ENCODE data around the gene CTTNBP2. TPM values are rescaled to one million over a fixed set of nuclear protein-coding genes. Genes with fewer than 3 reads are reported as not detected.

Gene CTTNBP2, protein sequence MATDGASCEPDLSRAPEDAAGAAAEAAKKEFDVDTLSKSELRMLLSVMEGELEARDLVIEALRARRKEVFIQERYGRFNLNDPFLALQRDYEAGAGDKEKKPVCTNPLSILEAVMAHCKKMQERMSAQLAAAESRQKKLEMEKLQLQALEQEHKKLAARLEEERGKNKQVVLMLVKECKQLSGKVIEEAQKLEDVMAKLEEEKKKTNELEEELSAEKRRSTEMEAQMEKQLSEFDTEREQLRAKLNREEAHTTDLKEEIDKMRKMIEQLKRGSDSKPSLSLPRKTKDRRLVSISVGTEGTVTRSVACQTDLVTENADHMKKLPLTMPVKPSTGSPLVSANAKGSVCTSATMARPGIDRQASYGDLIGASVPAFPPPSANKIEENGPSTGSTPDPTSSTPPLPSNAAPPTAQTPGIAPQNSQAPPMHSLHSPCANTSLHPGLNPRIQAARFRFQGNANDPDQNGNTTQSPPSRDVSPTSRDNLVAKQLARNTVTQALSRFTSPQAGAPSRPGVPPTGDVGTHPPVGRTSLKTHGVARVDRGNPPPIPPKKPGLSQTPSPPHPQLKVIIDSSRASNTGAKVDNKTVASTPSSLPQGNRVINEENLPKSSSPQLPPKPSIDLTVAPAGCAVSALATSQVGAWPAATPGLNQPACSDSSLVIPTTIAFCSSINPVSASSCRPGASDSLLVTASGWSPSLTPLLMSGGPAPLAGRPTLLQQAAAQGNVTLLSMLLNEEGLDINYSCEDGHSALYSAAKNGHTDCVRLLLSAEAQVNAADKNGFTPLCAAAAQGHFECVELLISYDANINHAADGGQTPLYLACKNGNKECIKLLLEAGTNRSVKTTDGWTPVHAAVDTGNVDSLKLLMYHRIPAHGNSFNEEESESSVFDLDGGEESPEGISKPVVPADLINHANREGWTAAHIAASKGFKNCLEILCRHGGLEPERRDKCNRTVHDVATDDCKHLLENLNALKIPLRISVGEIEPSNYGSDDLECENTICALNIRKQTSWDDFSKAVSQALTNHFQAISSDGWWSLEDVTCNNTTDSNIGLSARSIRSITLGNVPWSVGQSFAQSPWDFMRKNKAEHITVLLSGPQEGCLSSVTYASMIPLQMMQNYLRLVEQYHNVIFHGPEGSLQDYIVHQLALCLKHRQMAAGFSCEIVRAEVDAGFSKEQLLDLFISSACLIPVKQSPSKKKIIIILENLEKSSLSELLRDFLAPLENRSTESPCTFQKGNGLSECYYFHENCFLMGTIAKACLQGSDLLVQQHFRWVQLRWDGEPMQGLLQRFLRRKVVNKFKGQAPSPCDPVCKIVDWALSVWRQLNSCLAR (N-terminal part only)
- total RNA-seq = under 1 TPM in 1 of 3 donors, not detected in 2; 0.10 TPM
- total RNA-seq (2013) = 0.27 TPM

DNA sequence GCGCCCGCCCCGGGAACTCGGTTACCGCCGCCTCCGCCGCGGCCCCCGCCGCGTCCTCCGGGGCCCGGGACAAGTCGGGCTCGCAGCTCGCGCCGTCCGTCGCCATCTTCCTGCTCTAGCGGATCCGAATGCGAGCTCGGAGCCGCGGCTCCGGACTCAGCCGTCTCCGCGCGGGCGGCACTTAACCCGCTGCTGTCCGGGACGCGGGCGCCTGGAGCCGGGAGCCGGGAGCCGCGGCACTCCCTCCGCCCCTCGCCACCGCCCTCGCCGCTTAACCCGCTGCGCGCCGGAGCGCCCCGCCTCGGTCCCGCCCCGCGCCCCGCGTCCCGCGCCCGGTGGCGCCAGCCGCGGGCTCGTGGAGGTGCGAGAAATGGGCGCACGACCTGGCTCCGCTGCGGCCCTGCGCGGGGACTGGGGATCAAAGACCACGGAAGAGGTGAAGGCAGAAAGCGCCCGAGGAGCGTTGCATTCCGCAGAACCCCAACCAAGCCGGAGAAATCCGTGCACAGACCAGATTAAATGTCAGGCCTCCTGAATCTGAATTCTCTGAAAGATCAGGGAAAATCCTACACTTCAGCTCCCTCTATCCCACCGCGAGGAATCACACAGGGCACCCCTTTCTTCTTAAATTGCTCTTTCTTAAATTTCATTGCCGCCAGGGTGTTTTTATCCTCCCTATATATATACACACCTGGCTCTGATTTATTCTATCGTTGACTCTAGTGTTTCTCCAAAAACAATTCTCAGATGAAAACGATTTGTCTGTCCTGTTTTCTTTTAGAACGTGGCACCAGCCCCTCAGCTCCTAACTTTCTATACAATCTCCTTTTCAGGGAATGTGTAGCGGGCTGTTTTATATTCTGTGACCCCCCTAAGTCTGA is at the start of gene CTTNBP2:
CTTNBP2 (minus strand) TSS at position 132 of the 881 bp plus-strand sequence; CDS start at position 106, 26 bp downstream.
- Histone ChIP-seq H3K4me1 (ENCODE audit: control insufficient read depth, insufficient read depth, low read length) (peaks cover 7% of the 10 kb centered on the region), H3K27me3 (ENCODE audit: control insufficient read depth, insufficient read depth, low read length) (peaks cover 20% of the 10 kb centered on the region), H3K4me3 (ENCODE audit: low read length) (no peak within 1 kb of the TSS), H3K27ac (ENCODE audit: low read length) (no peak within 1 kb of the TSS), H3K9me3 (ENCODE audit: control insufficient read depth, insufficient read depth, low read length) (no peaks in the 10 kb centered on the region), H3K36me3 (ENCODE audit: control insufficient read depth, insufficient read depth, low read length) (no peaks in the 10 kb centered on the region)
- Mint-ChIP-seq H3K4me3 (peak within 1 kb of the TSS; percentile 68), H3K9me3 (peaks cover 2 to 5% of the 10 kb centered on the region in 2 donors), H3K4me1 (peaks cover 4 to 10% of the 10 kb centered on the region in 2 donors), H3K36me3 (peaks cover 13% of the 10 kb centered on the region), H3K27me3 (ENCODE audit: low read depth in 2 of 2) (peaks cover 36 to 38% of the 10 kb centered on the region in 2 donors), H3K27ac (no peak within 1 kb of the TSS)
- TF ChIP-seq, protein P1, sequence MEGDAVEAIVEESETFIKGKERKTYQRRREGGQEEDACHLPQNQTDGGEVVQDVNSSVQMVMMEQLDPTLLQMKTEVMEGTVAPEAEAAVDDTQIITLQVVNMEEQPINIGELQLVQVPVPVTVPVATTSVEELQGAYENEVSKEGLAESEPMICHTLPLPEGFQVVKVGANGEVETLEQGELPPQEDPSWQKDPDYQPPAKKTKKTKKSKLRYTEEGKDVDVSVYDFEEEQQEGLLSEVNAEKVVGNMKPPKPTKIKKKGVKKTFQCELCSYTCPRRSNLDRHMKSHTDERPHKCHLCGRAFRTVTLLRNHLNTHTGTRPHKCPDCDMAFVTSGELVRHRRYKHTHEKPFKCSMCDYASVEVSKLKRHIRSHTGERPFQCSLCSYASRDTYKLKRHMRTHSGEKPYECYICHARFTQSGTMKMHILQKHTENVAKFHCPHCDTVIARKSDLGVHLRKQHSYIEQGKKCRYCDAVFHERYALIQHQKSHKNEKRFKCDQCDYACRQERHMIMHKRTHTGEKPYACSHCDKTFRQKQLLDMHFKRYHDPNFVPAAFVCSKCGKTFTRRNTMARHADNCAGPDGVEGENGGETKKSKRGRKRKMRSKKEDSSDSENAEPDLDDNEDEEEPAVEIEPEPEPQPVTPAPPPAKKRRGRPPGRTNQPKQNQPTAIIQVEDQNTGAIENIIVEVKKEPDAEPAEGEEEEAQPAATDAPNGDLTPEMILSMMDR (IDR thresholded peaks at IDR 0.05) = no peak
- 2% methylated on average over 86 of the region's 87 CpGs for WGBS (ENCODE audit: insufficient coverage)
- ATAC-seq = no peak
- no peak for DNase-seq
- intact Hi-C loops (cut with micrococcal nuclease) = no loop called here

DNA sequence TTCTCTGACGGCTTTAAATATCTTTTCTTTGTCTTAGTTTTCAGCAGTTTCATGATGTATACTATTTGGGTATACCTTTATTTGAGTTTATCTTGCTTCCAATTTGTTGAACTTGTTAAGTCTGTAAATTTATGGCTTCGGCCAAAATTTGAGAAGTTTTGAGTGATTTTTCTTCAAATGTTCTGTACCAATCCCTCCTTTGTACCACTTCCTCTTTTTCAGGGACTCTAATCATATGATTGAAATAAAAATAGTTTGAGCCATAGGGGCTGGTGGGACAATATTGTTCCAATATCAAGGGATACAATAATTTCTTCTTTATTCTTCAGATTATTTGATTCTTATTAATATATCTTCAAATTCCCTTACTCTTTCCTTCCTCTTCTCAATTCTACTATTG is 43.1 kb upstream of the CTTNBP2 start:
- H3K9me3 Mint-ChIP-seq = peaks cover 12 to 16% of the 10 kb centered on the region in 2 donors
- TF ChIP-seq, protein P1 (IDR thresholded peaks at IDR 0.05) = no peak
- WGBS (ENCODE audit: insufficient coverage) = 89% methylated on average over 1 of the region's 2 CpGs
- no peaks in the 10 kb centered on the region for H3K36me3 Mint-ChIP-seq
- Histone ChIP-seq H3K36me3 (ENCODE audit: control insufficient read depth, insufficient read depth, low read length) (no peaks in the 10 kb centered on the region), H3K4me3 (ENCODE audit: low read length) (no peak overlapping the region), H3K27ac (ENCODE audit: low read length) (no peak overlapping the region), H3K9me3 (ENCODE audit: control insufficient read depth, insufficient read depth, low read length) (no peaks in the 10 kb centered on the region), H3K27me3 (ENCODE audit: control insufficient read depth, insufficient read depth, low read length) (no peaks in the 10 kb centered on the region), H3K4me1 (ENCODE audit: control insufficient read depth, insufficient read depth, low read length) (no peaks in the 10 kb centered on the region)
- no peaks in the 10 kb centered on the region for H3K4me1 Mint-ChIP-seq
- DNase-seq = no peak
- H3K27ac Mint-ChIP-seq = no peak overlapping the region
- intact Hi-C loops (cut with micrococcal nuclease) = no loop called here
- ATAC-seq = no peak
- H3K4me3 Mint-ChIP-seq = no peak overlapping the region
- H3K27me3 Mint-ChIP-seq (ENCODE audit: low read depth in 2 of 2) = no peaks in the 10 kb centered on the region

DNA sequence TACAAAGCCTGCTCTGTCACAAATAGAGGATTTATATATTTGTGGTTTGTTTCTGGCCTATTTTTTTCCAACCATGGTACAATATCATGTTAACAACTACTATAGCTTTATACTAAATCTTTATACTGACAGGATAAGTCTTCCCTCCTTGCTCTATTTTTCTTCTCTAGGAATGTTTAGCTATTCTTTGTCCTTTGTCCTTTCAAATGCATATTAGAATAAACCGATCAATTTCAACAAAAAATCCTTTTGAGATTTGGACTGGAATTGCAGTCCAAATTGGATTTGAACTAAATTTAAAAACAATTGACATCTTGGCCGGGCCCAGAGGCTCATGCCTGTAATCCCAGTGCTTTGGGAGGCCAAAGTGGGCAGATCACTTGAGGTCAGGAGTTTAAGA is 39.2 kb upstream of the CTTNBP2 start:
- Histone ChIP-seq H3K36me3 (ENCODE audit: control insufficient read depth, insufficient read depth, low read length) (no peaks in the 10 kb centered on the region), H3K4me3 (ENCODE audit: low read length) (no peak overlapping the region), H3K4me1 (ENCODE audit: control insufficient read depth, insufficient read depth, low read length) (no peaks in the 10 kb centered on the region), H3K27me3 (ENCODE audit: control insufficient read depth, insufficient read depth, low read length) (no peaks in the 10 kb centered on the region), H3K9me3 (ENCODE audit: control insufficient read depth, insufficient read depth, low read length) (no peaks in the 10 kb centered on the region), H3K27ac (ENCODE audit: low read length) (no peak overlapping the region)
- Mint-ChIP-seq H3K27ac (no peak overlapping the region), H3K36me3 (no peaks in the 10 kb centered on the region), H3K27me3 (ENCODE audit: low read depth in 2 of 2) (no peaks in the 10 kb centered on the region), H3K9me3 (peaks cover 9 to 15% of the 10 kb centered on the region in 2 donors), H3K4me1 (no peaks in the 10 kb centered on the region), H3K4me3 (no peak overlapping the region)
- DNase-seq (no peak), ATAC-seq (no peak)
- 73% methylated on average over 2 of the region's 2 CpGs for WGBS (ENCODE audit: insufficient coverage)
- TF ChIP-seq, protein P1 (IDR thresholded peaks at IDR 0.05) = no peak
- intact Hi-C loops (cut with micrococcal nuclease) = no loop called here

Data from natural killer cell (primary cell).